Keratinocyte (primary cell): ENCODE results near the gene MLLT3. TPM values are rescaled to one million over a fixed set of nuclear protein-coding genes. Genes with fewer than 3 reads are reported as not detected.

Source experiments
- DNase-seq: peaks from one replicate; pipeline ENCODE4 v3.0.0-alpha.2; 2011; ENCODE audit warnings: low read depth, missing footprints, low spot score
- FAIRE-seq: peaks from 2 replicates; lab custom pipeline; 2011; peaks lifted over from hg19 to GRCh38; lab: Jason Lieb, UNC
- H2AFZ ChIP-seq: 2 replicates; pipeline ENCODE4 v1.6.0; 2012; ENCODE audit warnings: low read length, control low read depth, inconsistent platforms; ENCODE audit not compliant: control insufficient read depth
- H3K27ac ChIP-seq: 2 replicates; pipeline ENCODE4 v1.5.1; 2011; ENCODE audit warnings: low read length; ENCODE audit not compliant: control insufficient read depth, insufficient read depth
- H3K27me3 ChIP-seq: 3 replicates; pipeline ENCODE4 v1.6.0; 2011; ENCODE audit warnings: low read length; ENCODE audit not compliant: control insufficient read depth, insufficient read depth; ENCODE audit errors: extremely low read depth
- H3K36me3 ChIP-seq, 2 experiments: 2 replicates in 1 of 2; 3 replicates in 1 of 2; pipeline ENCODE4 v1.5.1; 2011; ENCODE audit warnings: low read length in 2 of 2, mild to moderate bottlenecking in 1 of 2; ENCODE audit not compliant: control insufficient read depth in 2 of 2, insufficient read depth in 2 of 2; ENCODE audit errors: extremely low read depth in 1 of 2
- H3K4me1 ChIP-seq: 3 replicates; pipeline ENCODE4 v1.5.1; 2011; ENCODE audit warnings: low read length; ENCODE audit not compliant: control insufficient read depth, insufficient read depth; ENCODE audit errors: extremely low read depth
- H3K4me2 ChIP-seq: 3 replicates; pipeline ENCODE4 v1.6.0; 2011; ENCODE audit warnings: low read depth, low read length; ENCODE audit not compliant: control insufficient read depth, insufficient read depth; ENCODE audit errors: extremely low read depth
- H3K4me3 ChIP-seq, 3 experiments: fragments of 200-600 bp in 1 of 3; sonication (generic) in 1 of 3; 2 replicates in 2 of 3; 3 replicates in 1 of 3; pipeline ENCODE4 v1.5.1; 2011 to 2016; ENCODE audit warnings: low read length in 3 of 3, mild to moderate bottlenecking in 3 of 3, control low read depth in 2 of 3, inconsistent platforms in 1 of 3, low read depth in 1 of 3, mixed read lengths in 1 of 3, mixed run types in 1 of 3, moderate library complexity in 1 of 3; ENCODE audit not compliant: control insufficient read depth in 2 of 3, insufficient read depth in 2 of 3; ENCODE audit errors: extremely low read depth in 1 of 3
- H3K79me2 ChIP-seq: 2 replicates; pipeline ENCODE4 v1.6.0; 2012; ENCODE audit warnings: low read length; ENCODE audit not compliant: control insufficient read depth, insufficient read depth
- H3K9ac ChIP-seq: 3 replicates; pipeline ENCODE4 v1.6.0; 2011; ENCODE audit warnings: low read length; ENCODE audit not compliant: control insufficient read depth, insufficient read depth; ENCODE audit errors: extremely low read depth
- H3K9me1 ChIP-seq: 3 replicates; pipeline ENCODE4 v1.6.0; 2011; ENCODE audit warnings: low read length; ENCODE audit not compliant: control insufficient read depth, insufficient read depth; ENCODE audit errors: extremely low read depth
- H3K9me3 ChIP-seq: 2 replicates; pipeline ENCODE4 v1.5.1; 2012; ENCODE audit warnings: low read depth, low read length; ENCODE audit not compliant: control insufficient read depth
- H4K20me1 ChIP-seq: 3 replicates; pipeline ENCODE4 v1.6.0; 2011; ENCODE audit warnings: low read length; ENCODE audit not compliant: control insufficient read depth, insufficient read depth; ENCODE audit errors: extremely low read depth
- CTCF ChIP-seq, 3 experiments: IDR thresholded peaks in 1 of 3; conservative IDR thresholded peaks in 1 of 3; optimal IDR thresholded peaks in 1 of 3; 2 replicates in 2 of 3; 3 replicates in 1 of 3; pipeline versions ENCODE3 to v1.5.1; 2011; ENCODE audit warnings: low read length in 3 of 3, mild to moderate bottlenecking in 3 of 3, moderate library complexity in 2 of 3, control low read depth in 1 of 3, inconsistent platforms in 1 of 3; ENCODE audit not compliant: insufficient read depth in 2 of 3; ENCODE audit errors: extremely low read depth in 1 of 3
- EZH2 ChIP-seq: IDR thresholded peaks from one replicate; pipeline ENCODE4 v1.6.1; 2012; ENCODE audit warnings: inconsistent platforms, mild to moderate bottlenecking, low read length, moderate library complexity
- dilution Hi-C: fragments of 300-500 bp; cut with MboI; formaldehyde crosslinking; loops from one replicate; pipeline ENCODE4 v1.7.0; 2020; ENCODE audit warnings: low sequenced_read_pairs; ENCODE audit not compliant: extremely low pct_ligation_motif_present
- polyA plus RNA-seq, 5 experiments: library from polyadenylated mRNA; depleted of rRNA in 3 of 5; stranded (reverse) in 3 of 5; stranded (forward) in 1 of 5; unstranded in 1 of 5; fragments of >200 nt; gene quantifications; 1 replicate in 1 of 5; 2 replicates in 3 of 5; 3 replicates in 1 of 5; pipeline versions ENCODE4 v1.2.1 to v1.2.3, GENCODE V29; 2011 to 2012; ENCODE audit warnings: missing spikeins in 2 of 5, low read depth in 1 of 5, low replicate concordance in 1 of 5

Gene MLLT3
- polyA plus RNA-seq, 1 donor (not counting 4 experiments of a cell fraction or from before 2014, with no cell fraction given) = 17.0 TPM

DNA sequence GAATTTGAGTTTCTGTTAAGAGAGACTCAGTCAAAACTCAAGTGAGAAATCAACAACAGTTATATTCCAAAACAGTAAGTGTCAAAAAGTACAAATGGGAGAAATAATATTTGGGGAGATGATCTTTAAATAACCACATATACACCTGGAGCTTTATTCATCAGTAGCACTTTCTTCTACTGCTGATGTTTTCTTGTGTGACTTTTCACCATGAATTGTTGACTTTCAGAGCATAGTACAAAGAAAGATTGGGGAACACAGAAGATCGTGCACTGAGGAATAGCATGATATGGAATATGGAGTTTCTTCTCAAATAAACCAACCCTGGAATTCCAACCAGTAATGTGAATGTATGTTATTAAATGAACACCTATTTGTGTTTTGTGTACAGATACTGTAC is 130.7 kb downstream of the MLLT3 start:
- H3K9ac ChIP-seq = no peak overlapping the region
- dilution Hi-C loops = no loop called here
- no peaks in the 10 kb centered on the region for H3K9me3 ChIP-seq
- H3K9me1 ChIP-seq = no peaks in the 10 kb centered on the region
- no peaks in the 10 kb centered on the region for H3K27me3 ChIP-seq
- peaks cover 7% of the 10 kb centered on the region for H3K4me1 ChIP-seq
- H3K4me3 ChIP-seq = no peak overlapping the region
- no peaks in the 10 kb centered on the region for H4K20me1 ChIP-seq
- no peak overlapping the region for H3K27ac ChIP-seq
- TF ChIP-seq CTCF (optimal IDR thresholded peaks at IDR 0.05 in 1 of 3, IDR thresholded peaks at IDR 0.05 in 1 of 3, conservative IDR thresholded peaks at IDR 0.05 in 1 of 3; ENCODE audit: extremely low read depth in 1 of 3, insufficient read depth in 2 of 3, low read length in 3 of 3) (no peak), EZH2 (no peak)
- H2AFZ ChIP-seq = no peak overlapping the region
- FAIRE-seq (no peak), DNase-seq (no peak)
- H3K36me3 ChIP-seq = no peaks in the 10 kb centered on the region
- no peak overlapping the region for H3K4me2 ChIP-seq
- no peaks in the 10 kb centered on the region for H3K79me2 ChIP-seq

DNA sequence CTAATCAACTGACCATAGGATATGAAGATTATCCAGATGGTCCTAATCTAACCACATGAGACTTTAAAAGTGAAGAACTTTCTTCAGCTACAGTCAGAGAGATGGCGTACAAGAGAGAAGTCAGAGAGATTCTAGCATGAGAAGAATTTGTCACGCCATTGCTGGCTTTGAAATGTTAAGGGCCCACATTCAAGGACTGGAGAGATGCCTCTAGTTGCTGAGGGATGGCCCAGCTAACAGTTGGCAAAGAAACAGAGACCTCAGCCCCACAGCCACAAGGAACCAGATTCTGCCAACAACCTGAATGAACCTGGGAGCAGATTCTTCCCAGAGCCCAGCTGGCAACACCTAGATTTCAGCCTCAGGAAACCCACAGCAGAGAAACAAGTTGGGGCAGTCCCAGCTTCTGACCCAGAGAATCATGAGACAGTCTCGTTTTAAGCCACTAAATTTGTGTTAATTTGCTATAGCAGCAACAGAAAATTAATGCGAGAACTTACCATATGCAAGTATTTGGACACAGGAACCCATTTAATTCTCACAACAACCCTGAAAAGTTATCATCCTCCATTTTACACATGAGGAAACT is 132.0 kb downstream of the MLLT3 start:
- no peak for DNase-seq

More for the DNA sequence above, 132.0 kb downstream of the MLLT3 start:
- H3K9me3 ChIP-seq = no peaks in the 10 kb centered on the region
- H4K20me1 ChIP-seq = no peaks in the 10 kb centered on the region
- peak overlapping the region in 1 of 3 experiments; percentile 10 for H3K4me3 ChIP-seq
- H3K9ac ChIP-seq = no peak overlapping the region
- peak; percentile 81 for FAIRE-seq
- no peaks in the 10 kb centered on the region for H3K79me2 ChIP-seq
- no peak overlapping the region for H3K4me2 ChIP-seq
- peak overlapping the region; percentile 36 for H2AFZ ChIP-seq
- no peaks in the 10 kb centered on the region for H3K27me3 ChIP-seq
- no peaks in the 10 kb centered on the region for H3K9me1 ChIP-seq
- peaks cover 7% of the 10 kb centered on the region for H3K4me1 ChIP-seq
- TF ChIP-seq CTCF (optimal IDR thresholded peaks at IDR 0.05 in 1 of 3, IDR thresholded peaks at IDR 0.05 in 1 of 3, conservative IDR thresholded peaks at IDR 0.05 in 1 of 3; ENCODE audit: extremely low read depth in 1 of 3, insufficient read depth in 2 of 3, low read length in 3 of 3) = no peak
- TF ChIP-seq EZH2 = no peak
- no peak overlapping the region for H3K27ac ChIP-seq
- dilution Hi-C loops = no loop called here
- H3K36me3 ChIP-seq = no peaks in the 10 kb centered on the region
